ENCODE measurements around the gene AMN1.
"Not testable (repeated sequence)": the region's sequence is repeated elsewhere in the genome, so short reads cannot be mapped to it uniquely, and the experiment has no call there.

AMN1 gene

DNA sequence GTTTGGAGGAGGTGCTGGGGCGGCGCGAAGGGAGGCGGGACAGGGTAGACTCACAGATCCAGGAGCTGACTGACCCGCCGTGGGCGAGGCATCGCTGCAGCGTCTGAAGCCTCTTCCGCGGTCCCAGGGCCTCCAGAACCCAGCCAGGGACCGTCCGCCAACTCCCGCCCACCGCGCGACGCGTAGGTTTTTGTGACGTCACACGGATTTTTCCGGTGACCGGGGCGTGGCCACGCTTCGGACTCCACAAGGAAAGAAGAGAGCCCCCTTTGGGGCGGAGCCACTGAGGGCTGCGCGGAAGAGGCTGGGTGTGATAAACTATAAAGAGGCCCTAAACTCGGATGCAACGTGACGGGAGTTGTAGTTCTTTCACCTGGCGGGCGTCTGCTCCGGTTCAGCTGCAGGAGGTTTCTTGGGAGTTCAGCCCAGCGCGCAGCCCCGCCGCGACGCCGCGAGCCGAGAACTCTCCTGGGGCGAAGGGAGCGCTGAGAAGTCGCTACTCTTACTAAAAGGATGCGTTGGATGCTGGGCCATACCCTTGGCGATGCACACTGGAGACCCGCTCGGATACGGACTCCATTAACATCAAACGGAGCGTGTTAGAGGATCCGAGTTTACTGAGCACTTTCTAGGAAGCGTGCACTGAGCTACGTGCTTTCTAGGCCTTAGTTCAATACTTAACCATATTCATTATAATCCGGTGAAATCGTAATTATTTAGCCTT is at the start of gene AMN1:
AMN1 (minus strand) TSS at position 105 of the 724 bp plus-strand sequence; CDS start at position 92, 13 bp downstream.
- peak; percentile 100 for DNase-seq

DNA sequence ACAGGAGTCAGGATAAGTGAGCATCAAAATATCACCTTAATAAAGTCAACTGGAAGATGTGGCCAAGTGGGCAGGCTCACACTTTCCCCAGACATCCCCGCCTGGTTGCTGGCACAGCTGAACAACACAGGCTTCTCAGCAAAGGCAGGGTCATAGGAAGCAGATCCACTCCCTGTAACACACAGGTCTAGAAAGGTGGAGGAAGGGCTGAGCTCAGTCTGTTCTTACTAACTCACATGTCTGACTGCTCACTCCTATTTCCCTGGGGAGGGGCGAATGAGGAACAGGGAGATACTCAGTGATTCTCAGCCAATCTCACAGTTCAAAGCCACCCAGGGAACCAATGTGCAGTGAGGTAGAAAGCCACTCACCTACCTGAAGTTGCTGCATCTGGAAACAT is 45.0 kb upstream of the AMN1 start:
- DNase-seq: no peak

DNA sequence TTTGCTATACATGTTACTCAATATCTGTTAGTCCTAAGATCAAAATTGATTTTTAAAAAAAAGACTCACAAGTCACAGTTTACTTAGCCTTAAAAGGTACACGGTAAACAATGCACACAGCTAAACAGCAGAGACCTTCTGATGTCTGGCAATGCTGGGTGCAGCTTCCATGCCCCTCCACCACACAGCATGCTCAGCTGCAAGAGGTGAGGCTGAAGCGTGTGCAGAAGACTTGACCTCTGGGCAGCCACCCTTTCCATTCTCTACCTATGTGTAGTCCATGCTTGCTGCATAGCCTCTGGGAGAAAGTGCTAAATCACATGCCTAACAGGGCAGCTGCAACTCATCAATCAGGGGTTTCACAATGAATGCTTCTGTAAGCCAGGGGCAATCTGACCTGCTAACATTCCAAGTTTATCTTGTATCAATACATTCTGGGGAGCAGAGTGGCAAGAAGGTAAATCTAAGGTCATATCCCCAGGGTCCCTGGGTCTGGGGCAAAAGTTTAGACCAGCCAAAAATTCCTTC is 44.5 kb upstream of the AMN1 start:
- DNase-seq: no peak

DNA sequence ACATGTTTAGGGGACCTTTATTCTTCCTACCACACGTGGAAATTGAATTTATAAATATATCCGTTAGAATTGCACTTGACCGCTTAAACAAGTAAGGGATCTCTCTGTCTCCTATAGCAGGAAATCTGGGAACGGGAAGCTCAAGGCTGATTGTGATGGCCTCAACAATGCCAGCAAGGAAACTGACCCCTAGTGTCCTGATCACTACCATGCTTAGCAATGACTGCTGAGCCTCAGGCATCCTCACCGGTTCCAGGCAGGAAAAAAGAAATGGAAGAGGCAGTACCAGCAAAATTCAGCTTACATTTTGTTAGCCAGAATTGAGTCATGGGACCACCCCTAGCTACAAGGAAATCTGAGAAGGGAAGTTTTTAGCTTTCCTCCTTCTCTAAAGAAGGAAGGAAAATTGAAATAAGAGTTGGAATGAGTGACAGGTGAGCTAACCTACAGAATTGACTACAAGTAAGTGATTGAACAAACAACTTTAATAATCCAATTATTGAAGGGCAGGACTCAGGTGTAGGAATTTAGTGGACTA is 43.9 kb upstream of the AMN1 start:
- no peak for DNase-seq

DNA sequence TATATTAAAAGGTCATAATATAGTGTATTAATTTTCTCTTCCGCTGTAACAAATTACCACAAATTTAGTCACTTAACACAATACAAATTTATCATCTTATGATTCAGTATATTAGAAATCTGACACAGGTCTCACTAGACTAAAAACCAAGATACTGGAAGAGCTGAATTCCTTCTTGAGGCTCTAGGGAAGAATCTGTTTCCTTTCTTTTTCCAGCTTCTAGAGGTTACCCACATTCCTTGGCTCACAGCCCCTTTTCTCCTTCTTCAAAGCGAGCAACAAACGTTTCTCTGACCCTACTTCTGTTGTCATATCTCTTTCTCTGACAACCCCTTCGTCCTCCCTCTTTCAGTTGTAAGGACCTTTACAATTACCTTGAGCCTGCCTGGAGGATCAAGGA is 43.4 kb upstream of the AMN1 start:
- DNase-seq: no peak

DNA sequence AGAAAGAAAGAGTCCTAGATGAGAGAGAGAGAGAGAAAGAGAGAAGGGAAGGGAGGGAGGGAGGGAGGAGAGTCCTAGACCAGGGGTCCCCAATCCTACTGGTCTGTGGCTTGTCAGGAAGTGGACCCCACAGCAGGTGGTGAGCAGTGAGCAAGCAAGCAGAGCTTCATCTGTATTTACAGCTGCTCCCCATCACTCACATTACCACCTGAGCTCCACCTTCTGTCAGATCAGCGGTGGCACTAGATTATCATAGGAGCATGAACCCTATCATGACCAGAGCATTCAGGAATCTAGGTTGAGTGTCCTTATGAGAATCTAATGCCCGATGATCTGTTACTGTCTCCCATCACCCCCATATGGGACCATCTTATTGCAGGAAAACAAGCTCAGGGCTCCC is 39.2 kb upstream of the AMN1 start:
- DNase-seq: no peak

DNA sequence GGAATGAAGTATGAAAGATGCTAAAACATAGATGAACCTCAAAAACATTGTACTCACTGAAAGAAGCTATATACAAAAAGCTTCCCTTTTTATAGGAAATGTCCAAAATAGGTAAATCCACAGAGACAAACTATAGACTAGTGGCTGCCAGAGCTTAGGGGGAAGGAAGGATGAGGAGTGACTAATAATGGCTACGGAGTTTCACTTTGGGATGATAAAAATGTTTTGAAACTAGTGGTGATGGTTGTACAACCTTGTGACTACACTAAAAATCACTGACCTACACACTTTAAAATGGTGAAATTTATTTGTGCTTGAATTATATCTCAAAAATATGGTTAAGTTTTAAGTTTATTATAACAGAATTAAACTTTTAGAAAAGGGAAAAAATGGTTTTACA is 37.1 kb upstream of the AMN1 start:
- peak; percentile 65 to 66 for DNase-seq

DNA sequence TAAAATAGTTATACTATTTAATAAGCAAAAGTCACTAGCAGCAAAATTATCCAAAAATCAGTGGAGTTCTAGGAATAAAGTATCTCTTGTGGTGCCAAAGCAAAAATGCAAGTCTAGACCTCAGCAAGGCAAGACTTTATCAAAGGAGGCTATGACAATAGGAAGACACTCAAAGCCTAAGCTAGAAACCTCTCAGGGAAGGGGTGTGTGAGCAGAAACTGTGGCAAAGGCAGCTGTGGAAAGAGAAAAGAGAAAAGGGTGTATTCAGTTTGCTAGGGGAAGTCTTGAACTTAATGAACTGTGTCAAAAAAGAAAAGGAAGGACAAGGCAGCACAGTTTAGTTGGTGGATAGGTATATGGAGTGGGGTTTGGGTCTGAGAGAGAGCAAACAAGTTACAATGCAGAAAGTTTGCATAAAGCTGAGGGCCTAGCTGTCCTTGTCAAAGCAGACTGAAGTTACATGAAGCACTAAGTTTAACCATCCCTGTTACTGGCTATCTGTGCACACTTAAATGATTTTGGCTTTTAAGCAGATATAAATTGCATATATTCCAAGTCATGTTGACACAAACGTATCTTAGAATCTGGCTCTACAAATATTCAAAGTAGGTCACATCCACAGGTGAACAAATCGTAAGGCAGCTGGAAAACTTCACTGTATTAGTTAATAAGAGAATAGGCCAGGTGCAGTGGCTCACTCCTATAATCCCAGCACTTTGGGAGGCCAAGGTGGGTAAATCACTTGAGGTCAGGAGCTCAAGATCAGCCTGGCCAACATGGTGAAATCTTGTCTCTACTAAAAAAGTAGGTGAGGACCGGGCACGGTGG is 31.0 kb upstream of the AMN1 start:
- DNase-seq: no peak

DNA sequence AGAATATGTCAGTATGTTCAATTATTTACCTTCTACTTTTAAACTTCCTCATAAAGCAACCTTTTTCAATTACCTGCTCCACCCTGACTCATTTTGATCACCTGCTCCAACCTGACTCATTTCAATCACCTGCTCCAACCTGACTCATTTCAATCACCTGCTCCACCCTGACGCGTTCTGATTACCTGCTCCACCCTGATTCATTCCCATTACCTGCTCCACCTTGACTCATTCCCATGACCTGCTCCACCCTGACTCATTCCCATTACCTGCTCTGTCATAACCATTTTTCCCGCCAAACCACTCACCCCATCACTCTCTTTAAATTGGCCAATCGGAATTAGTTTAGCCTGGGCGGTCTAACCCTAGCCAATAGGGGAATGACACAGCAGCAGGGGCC is 29.5 kb upstream of the AMN1 start:
- not testable (repeated sequence) for DNase-seq

DNA sequence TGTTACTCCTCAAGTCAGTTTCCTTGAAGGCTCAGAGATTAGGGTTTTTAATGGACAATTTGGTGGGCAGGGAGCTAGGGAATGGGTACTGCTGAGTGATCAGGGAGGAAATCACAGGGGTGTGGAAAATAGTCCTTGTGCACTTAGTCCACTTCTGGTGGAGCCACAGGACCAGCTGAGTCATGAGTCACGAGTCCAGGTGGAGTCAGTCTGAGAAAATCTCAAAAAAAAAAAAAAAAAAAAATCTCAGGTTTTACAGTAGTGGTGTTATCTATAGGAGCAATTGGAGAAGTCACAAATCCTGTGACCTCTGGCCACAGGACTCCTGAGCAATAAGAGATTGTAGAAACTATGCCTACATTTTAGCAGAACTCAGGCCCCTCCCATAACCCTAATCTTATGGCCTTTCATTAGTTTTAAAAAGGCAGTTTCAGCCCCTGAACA is 28.2 kb upstream of the AMN1 start:
- peak in 1 of 2 donors; percentile 60 for DNase-seq

DNA sequence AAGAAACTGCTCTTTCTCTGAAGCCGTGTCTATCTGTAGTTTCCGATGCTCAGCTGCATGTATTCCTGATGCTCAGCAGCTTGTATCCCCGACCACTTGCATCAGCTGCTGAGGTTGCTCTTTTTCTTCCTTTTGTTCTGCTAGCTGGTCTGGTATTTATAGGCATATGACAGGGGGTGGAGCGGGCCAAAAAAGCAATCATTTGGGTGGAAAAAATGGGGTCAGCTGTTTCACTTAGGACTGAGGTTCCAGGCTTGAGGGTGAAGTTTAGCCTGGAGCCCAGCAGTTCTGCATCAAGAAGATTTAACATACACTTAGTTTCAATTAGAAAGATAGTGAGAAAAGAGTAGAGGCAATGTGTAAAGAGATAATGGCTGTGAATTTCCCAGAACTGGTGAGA is 23.6 kb upstream of the AMN1 start:
- no peak for DNase-seq

DNA sequence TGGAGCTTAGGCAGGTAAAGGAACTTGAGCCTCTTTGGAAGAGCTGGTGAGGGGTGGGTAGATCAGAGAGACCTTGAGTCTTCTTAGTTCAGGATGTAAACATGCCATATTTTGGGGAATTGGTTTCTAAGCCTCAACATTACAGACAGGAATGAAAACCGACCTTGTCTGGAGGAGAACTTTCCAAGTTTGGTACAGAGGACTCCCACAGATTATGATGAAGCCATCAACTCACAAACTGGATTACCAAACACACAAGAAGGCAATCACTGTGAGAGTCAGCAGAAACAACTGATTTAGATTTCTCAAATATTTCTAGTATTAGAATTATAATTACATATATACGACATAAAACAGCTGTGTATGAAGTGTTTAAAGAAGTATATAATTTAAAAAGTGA is 22.3 kb upstream of the AMN1 start:
- DNase-seq: peak; percentile 87 to 92

DNA sequence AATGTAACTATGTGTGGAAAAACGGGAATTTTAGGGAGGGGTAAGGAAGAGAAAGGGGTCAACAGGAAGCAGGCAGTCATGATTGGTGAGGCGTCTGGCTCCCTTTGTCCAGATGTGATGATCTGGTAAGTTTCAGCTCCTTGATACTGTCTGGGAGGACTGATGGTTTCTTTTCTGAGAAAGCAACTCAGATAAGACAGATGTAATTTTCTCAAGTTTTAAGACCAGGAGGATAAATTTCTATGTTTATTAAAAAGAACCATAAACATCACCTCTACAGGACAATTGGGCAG is 21.9 kb upstream of the AMN1 start:
- no peak for DNase-seq

DNA sequence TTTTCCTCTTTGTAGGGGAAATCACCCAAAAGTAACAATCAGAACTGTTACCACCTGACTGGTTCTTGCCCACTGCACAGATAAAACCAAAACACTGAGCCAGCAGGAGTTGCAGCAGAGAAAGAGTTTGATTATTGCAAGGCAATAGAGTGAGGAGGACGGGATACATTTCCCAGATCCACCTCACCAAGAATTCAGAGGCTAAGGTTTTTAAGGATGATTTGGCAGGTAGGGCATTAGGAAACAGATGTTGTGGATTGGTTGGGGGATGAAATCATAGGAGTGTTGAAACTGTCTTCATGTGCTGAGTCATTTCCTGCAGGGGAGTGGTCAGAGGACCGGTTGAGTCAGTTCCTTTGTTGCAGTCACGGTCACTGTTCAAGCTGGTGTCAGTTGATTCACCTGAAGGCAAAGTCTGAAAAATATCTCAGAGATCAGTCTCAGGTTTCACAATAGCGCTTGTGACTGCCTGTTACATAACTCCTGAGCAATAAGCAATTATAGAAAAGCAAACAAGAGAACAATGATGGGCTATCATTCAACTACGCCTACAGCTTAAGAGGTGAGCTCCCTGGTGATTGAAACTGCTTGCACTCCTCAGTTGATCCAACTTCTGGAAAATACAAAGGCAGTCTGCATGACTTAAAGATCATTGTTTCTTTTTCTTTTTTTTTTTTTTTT is 20.3 kb upstream of the AMN1 start:
- peak; percentile 90 to 92 for DNase-seq

DNA sequence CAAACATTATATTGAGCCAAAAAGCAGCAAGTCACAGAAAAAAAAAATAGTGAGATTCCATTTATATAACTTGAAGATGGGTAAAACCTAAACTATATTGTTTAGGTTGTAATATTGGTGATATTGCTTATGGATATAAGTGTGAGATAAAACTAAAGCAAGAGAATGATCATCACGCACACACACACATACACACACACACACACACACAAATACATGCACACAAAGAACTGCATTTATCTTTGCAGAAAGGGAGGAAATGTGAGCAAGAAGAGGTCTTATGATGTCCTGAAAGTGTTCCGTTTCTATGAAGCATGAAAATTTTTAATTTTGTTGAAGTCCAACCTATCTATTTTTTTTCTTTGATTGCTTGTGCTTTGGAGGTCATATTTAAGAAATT is 16.4 kb upstream of the AMN1 start:
- DNase-seq: no peak

DNA sequence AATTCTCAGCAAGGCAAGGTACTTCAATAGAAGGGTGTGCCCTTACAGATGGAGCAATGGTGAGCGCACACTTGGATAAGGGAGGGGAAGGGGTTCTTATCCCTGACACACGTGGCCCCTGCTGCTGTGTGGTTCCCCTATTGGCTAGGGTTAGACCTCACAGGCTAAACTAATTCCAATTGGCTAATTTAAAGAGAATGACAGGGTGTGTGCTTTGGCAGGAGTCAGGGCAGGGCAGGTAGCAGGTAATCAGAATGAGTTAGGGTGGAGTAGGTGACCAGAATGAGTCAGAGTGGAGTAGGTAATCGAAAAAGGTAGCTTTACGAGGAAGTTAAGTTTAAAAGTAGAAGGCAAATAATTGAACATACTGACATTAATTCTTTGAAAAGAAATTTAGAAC is 15.5 kb upstream of the AMN1 start:
- not testable (repeated sequence) for DNase-seq

DNA sequence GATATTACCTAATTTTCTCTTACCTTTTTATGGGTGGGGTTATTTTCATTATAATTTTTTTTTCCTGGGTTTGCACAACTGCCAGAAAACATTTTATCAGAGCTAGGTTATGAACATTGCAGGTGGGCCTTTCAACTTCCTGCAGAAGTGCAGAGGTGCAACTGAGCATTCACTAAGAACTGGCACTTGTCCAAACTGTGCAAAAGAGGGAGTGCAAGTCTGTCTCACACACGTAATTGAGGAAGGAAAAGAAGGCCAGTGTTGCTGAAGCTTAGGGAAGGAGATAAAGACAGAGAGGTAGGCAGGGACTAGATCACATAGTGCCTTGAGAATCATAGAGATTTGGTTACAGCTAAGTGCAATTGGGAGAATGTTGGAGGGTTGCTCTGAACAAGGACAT is 14.1 kb upstream of the AMN1 start:
- DNase-seq: no peak

DNA sequence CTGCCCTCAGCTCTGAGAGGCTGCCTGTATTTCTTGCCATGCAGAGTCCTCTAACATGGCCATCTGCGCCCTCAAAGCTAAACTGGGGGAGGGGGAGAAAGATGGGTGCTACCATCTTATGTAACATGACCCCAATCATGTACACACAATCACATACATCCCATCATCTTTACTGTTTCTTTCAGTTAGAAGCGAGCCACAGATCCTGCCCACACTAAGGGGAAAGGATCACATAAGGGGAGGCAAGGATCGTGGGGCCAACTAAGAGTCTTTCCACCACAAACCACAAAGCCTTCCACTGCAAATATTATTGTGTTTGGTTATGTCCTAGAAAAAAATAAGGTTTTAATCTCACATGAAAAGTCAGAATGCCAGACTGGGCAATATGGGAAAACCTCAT is 11.8 kb upstream of the AMN1 start:
- no peak for DNase-seq

DNA sequence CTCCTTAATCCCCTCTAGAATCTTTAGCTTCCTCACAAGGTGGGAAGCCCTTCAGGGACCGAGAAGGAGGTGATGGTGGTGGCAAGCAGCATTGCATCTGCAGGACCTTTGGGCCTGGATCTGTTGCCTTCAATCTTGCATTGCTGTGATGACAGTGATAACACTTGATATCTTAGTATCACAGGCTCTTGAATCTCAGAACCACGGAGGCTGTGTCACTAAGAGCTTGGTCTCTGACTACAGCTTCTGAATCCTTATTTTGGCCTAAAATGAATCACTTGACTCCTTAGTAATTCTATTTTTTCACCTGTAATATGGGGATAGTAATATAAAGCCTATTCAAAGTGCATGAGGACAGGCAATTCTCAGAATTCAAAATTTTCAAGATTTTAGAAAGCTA is 8.9 kb upstream of the AMN1 start:
- DNase-seq: no peak

DNA sequence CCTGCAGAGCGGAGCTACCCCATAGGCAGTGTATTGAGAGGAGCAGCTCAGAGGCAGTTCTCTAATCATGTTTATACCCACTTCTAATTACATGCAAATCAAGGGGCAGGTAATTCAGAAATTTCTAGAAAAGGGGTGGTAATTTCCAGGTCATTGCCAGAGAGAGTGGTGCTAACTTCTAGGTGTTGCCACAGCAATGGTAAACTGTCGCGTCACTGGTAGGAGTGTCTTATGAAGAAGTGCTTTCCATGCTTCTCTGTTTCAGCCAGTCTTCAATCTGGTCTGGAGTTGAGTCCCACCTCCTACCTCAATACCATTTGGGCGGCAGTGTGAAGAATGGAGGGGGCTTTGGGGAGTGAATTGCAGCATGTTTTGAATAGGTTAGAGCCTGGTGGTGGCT is 8.5 kb upstream of the AMN1 start:
- DNase-seq: no peak

DNA sequence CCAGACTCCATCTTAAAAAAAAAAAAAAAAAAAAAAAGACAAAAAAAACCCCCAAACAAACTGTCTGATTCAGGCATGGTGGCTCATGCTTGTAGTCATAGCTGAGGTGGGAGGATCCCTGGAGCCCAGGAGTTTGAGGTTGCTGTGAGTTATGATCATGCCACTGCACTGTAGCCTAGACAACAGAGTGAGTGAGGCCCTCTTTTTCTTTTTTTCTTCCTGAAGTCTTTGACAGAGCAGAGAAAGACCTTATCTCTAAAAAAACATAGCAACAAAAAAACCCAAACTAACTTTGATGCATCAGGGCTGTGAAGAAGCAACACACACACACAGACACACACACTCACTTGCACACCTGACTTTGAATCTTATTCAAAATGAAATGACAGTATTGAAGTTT is 7.7 kb upstream of the AMN1 start:
- DNase-seq: peak; percentile 56 to 83

DNA sequence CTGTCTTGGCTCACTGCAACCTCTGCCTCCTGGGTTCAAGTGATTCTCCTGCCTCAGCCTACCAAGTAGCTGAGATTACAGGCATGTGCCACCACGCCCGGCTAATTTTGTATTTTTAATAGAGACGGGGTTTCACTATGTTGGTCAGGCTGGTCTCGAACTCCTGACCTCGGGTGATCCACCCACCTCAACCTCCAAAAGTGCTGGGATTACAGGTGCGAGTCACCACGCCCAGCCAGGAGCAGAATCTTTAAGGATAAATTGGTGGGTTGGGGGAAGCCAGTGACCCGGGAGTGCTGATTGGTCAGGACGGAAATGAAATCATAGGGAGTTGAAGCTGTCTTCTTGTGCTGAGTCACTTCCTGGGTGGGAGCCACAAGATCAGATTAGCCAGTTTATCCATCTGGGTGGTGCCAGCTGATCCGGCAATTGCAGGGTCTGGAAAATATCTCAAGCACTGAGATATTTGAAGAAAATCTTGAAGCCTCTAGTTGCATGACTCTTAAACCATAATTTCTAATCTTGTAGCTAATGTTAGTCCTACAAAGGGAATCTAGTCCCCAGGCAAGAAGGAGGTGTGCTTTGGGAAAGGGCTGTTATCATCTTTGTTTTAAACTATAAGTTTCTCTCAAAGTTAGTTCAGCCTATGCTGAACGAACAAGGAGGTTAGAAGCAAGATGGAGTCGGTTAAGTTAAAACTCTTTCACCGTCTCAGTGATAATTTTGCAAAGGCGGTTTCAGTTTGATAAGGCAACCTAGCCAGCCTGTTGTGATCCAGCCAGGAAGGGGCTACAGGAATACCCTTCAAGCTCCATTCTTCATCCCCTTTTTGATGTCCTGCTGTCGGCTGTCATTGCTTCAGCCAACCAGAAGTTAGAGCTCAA is 5.0 kb upstream of the AMN1 start:
- DNase-seq: peak in 1 of 2 donors; percentile 30

All from inflammatory macrophage treated with lipopolysaccharide for 1 hour (primary cell).